Astrocyte of the cerebellum (primary cell): ENCODE measurements around the gene C1orf226.
A peak's percentile ranks its signal among the peaks of the same experiment; 100 is the strongest.

Experiments used
- DNase-seq: peaks from one replicate; pipeline ENCODE4 v3.0.0-alpha.2; 2011; ENCODE audit warnings: low read depth
- H3K4me3 ChIP-seq: 2 replicates; pipeline ENCODE4 v1.5.1; 2011; ENCODE audit warnings: mild to moderate bottlenecking, low read depth, low read length, moderate library complexity
- in situ Hi-C: cut with HindIII; loops from 2 replicates; pipeline ENCODE4 v1.10.0; 2017; ENCODE audit warnings: low sequenced_read_pairs
- TF ChIP-seq, protein P1 (sequence below): IDR thresholded peaks from 2 replicates; pipeline ENCODE4 v1.5.1; 2012; ENCODE audit warnings: low read length, low read depth, moderate library complexity, mild to moderate bottlenecking; ENCODE audit errors: missing control alignments

Gene C1orf226

GRCh38 chr1:162368451-162368850 lies 13.1 kb upstream of the C1orf226 start:
- DNase-seq: no peak
- H3K4me3 ChIP-seq: no peak overlapping the region
- TF ChIP-seq, protein P1, sequence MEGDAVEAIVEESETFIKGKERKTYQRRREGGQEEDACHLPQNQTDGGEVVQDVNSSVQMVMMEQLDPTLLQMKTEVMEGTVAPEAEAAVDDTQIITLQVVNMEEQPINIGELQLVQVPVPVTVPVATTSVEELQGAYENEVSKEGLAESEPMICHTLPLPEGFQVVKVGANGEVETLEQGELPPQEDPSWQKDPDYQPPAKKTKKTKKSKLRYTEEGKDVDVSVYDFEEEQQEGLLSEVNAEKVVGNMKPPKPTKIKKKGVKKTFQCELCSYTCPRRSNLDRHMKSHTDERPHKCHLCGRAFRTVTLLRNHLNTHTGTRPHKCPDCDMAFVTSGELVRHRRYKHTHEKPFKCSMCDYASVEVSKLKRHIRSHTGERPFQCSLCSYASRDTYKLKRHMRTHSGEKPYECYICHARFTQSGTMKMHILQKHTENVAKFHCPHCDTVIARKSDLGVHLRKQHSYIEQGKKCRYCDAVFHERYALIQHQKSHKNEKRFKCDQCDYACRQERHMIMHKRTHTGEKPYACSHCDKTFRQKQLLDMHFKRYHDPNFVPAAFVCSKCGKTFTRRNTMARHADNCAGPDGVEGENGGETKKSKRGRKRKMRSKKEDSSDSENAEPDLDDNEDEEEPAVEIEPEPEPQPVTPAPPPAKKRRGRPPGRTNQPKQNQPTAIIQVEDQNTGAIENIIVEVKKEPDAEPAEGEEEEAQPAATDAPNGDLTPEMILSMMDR: no peak
- in situ Hi-C loops: no loop called here

DNA sequence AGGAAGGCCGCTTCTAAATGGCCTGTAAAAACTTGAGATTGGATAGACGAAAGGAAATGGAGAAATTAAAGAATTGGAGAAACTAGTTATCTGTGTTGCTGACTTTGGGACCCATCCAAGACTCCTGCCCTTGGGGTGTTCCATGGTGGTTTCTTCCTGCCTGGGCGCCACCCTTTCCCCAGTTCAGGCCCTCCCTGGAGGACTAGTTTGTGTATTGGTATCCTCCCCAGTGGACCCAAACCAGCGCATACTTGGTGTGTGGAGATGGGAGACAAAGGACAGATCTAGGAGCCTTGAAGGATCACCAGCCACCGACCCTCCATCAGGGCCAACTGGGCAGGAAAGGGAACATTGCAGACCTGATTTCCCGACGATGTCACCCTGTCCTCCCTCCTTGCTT lies 12.0 kb upstream of the C1orf226 start:
- H3K4me3 ChIP-seq: no peak overlapping the region
- in situ Hi-C loops: no loop called here
- DNase-seq: no peak
- TF ChIP-seq, protein P1: no peak

DNA sequence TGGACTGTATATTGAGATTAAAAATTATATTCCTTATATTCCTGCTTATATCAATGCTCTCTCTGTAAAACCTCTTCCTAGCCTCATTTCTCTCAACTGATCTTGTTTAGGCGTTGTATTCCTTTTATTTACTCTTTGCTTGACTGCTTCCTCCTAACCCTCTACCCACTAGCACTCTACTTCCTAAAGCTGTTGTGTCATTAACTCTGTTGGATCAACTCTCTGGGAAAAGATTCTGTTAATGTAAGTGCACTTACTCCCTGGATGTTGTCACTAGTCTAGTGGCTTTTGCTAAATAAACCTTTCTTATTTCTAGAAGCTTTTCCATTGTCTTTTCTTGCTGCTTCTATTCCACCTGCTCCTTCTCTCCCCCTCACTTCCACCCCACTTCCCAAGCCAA lies 11.4 kb upstream of the C1orf226 start:
- TF ChIP-seq, protein P1: no peak
- in situ Hi-C loops: no loop called here
- no peak overlapping the region for H3K4me3 ChIP-seq
- no peak for DNase-seq

- DNase-seq: no peak
- TF ChIP-seq, protein P1: no peak
- in situ Hi-C loops: no loop called here
- H3K4me3 ChIP-seq: no peak overlapping the region
These were observed 10.8 kb upstream of the C1orf226 start for GRCh38 chr1:162370721-162371120.

DNA sequence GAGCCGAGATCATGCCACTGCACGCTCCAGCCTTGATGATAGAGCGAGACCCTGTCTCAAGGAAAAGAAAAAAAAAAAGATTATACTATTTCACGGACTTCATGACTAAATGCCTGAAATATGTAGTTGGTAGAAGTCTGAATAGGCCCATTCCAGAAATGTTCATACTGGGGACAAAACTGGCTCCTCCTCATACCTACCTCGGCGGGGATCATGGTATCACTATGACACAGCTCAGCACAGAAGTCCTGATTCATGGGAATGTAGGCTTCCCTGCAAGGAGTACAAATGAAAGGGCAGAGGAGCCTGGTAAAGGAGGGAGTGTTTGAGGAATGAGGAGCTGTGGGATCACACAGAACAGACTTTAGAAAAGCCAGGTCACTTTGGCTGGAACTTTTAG lies 9.9 kb upstream of the C1orf226 start:
- H3K4me3 ChIP-seq: no peak overlapping the region
- in situ Hi-C loops: no loop called here
- TF ChIP-seq, protein P1: no peak
- peak; percentile 47 for DNase-seq

DNA sequence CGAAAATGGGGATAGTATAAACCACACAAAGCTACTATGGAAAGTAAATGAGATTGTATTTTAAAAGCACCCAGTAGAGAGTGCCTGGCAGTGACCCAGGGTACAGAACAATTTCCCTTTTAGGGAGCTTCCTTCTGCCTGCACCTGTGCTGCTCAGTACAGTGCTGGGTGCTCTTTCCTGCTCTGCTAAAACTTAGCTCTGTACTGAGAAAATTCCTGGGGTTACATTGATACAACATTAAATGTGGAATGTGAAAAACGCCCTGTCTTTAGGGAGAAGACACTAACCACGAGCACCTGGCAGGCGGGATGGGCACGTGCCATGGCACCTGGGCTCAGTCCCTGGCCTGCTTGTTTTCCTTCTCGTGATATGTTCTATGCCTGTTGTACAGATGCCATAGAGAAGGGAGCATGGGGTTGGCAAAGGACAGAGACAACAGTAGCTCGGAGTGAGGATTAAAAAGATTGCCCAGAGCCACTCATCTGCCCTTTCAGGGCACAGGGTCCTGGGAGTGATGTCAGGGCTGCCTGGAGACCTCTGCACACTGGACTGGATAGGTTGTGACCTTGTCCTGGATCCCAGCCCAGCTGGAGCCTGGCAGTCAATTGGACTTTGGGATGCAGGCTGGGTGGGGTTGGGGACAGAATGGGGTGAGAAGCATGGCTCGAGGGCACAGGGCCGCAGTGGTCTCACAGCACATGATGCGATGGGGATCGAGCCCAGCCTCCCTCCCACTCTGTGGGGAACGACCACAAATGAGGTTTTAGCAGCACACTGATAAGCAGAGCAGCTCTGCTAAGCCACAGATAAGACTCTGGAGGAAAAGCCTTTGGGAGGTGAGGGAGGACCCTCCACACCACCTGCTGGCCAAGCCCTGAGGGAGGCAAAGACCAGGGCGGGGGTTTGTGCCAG lies 9.1 kb upstream of the C1orf226 start:
- H3K4me3 ChIP-seq: no peak overlapping the region
- in situ Hi-C loops: no loop called here
- TF ChIP-seq, protein P1: peak; percentile 8
- DNase-seq: no peak
